Endothelial cell of umbilical vein (primary cell): Measurements from ENCODE around the gene VWA5B2. TPM values are rescaled to one million over a fixed set of nuclear protein-coding genes. Genes with fewer than 3 reads are reported as not detected.

Source experiments
- BruUV-seq: library from RNA; stranded (reverse); fragments of 400-500 nt; replicated peaks from 2 replicates; lab custom pipeline; 2021; lab: Mats Ljungman, UMichigan
- CTCF ChIA-PET: fragments of 300-600, 350-600 bp; sonication (Branson Sonifier 250); formaldehyde crosslinking; loops from one replicate; lab custom pipeline; 2021; ENCODE audit warnings: antibody characterized with exemption, inconsistent platforms; lab: Charles Lee
- POLR2A ChIA-PET: fragments of 300-600, 350-600 bp; sonication (Branson Sonifier 250); formaldehyde crosslinking; loops from one replicate; lab custom pipeline; 2021; ENCODE audit warnings: antibody characterized with exemption, inconsistent platforms; lab: Charles Lee
- DNase-seq: peaks from one replicate; pipeline ENCODE4 v3.0.0-alpha.2; 2011; ENCODE audit warnings: low read depth, low spot score
- FAIRE-seq: peaks from 2 replicates; lab custom pipeline; 2011; peaks lifted over from hg19 to GRCh38; lab: Jason Lieb, UNC
- H2AFZ ChIP-seq: 2 replicates; pipeline ENCODE4 v1.6.0; 2012; ENCODE audit warnings: low read depth, low read length, control low read depth, inconsistent platforms
- H3K27ac ChIP-seq: 2 replicates; pipeline ENCODE4 v1.5.1; 2011; ENCODE audit warnings: low read depth, mild to moderate bottlenecking, control low read depth, low read length, moderate library complexity; ENCODE audit not compliant: insufficient read depth
- H3K27me3 ChIP-seq, 2 experiments: 2 replicates each; pipeline versions ENCODE4 v1.6.0 to v1.6.1; 2011; ENCODE audit warnings: low read length in 2 of 2, mixed read lengths in 1 of 2; ENCODE audit not compliant: control insufficient read depth in 2 of 2, insufficient read depth in 2 of 2
- H3K36me3 ChIP-seq, 2 experiments: 2 replicates in 1 of 2; 3 replicates in 1 of 2; pipeline ENCODE4 v1.5.1; 2011; ENCODE audit warnings: low read length in 2 of 2, mild to moderate bottlenecking in 1 of 2, moderate library complexity in 1 of 2; ENCODE audit not compliant: control insufficient read depth in 2 of 2, insufficient read depth in 2 of 2; ENCODE audit errors: extremely low read depth in 1 of 2
- H3K4me1 ChIP-seq: 3 replicates; pipeline ENCODE4 v1.5.1; 2011; ENCODE audit warnings: mild to moderate bottlenecking, low read length; ENCODE audit not compliant: control insufficient read depth, insufficient read depth; ENCODE audit errors: extremely low read depth
- H3K4me2 ChIP-seq: 2 replicates; pipeline ENCODE4 v1.6.1; 2011; ENCODE audit warnings: low read length, control low read depth, mixed read lengths; ENCODE audit not compliant: insufficient read depth
- H3K4me3 ChIP-seq, 3 experiments: fragments of 200-600 bp in 1 of 3; sonication (generic), shearing (Covaris generic) in 1 of 3; replicated peaks in 1 of 3; 2 replicates each; pipeline ENCODE4 v1.5.1; 2011 to 2016; ENCODE audit warnings: control low read depth in 3 of 3, low read length in 3 of 3, mild to moderate bottlenecking in 2 of 3, inconsistent platforms in 1 of 3, low read depth in 1 of 3, moderate library complexity in 1 of 3; ENCODE audit not compliant: insufficient read depth in 1 of 3
- H3K79me2 ChIP-seq: 2 replicates; pipeline ENCODE4 v1.6.0; 2012; ENCODE audit warnings: low read length, inconsistent platforms; ENCODE audit not compliant: control insufficient read depth, insufficient read depth
- H3K9ac ChIP-seq: replicated peaks from 2 replicates; pipeline ENCODE3; 2011; ENCODE audit warnings: low read length, control low read depth; ENCODE audit not compliant: insufficient read depth; ENCODE audit errors: extremely low read depth
- H3K9me1 ChIP-seq: replicated peaks from 3 replicates; pipeline ENCODE4 v1.6.0; 2011; ENCODE audit warnings: mild to moderate bottlenecking, low read length; ENCODE audit not compliant: control insufficient read depth, insufficient read depth; ENCODE audit errors: extremely low read depth
- H3K9me3 ChIP-seq: replicated peaks from 2 replicates; pipeline ENCODE4 v1.5.1; 2012; ENCODE audit warnings: low read length, inconsistent platforms; ENCODE audit not compliant: control insufficient read depth, insufficient read depth
- H4K20me1 ChIP-seq: replicated peaks from 2 replicates; pipeline ENCODE3; 2011; ENCODE audit warnings: mild to moderate bottlenecking, low read length; ENCODE audit not compliant: control insufficient read depth, insufficient read depth; ENCODE audit errors: extremely low read depth
- CTCF ChIP-seq, 2 donors: IDR thresholded peaks; 1 replicate in 1 of 2; 2 replicates in 1 of 2; pipeline ENCODE4 v1.5.1; 2011; ENCODE audit warnings: low read length in 2 of 2, mild to moderate bottlenecking in 2 of 2, moderate library complexity in 2 of 2, control low read depth in 1 of 2, inconsistent platforms in 1 of 2, low read depth in 1 of 2; ENCODE audit not compliant: insufficient read depth in 1 of 2; ENCODE audit errors: extremely low read depth in 1 of 2
- EZH2 ChIP-seq: IDR thresholded peaks from 2 replicates; pipeline ENCODE4 v1.6.1; 2012; ENCODE audit warnings: borderline replicate concordance, low read depth, mild to moderate bottlenecking, moderate library complexity, low read length, inconsistent platforms; ENCODE audit not compliant: severe bottlenecking
- GATA2 ChIP-seq: IDR thresholded peaks from 2 replicates; pipeline ENCODE4 v1.7.0; 2011; ENCODE audit warnings: low read depth, mild to moderate bottlenecking, moderate library complexity, mixed read lengths, low read length; ENCODE audit not compliant: insufficient read length, insufficient read depth
- JUN ChIP-seq: IDR thresholded peaks from 2 replicates; pipeline ENCODE4 v1.6.1; 2011; ENCODE audit warnings: borderline replicate concordance, low read depth; ENCODE audit not compliant: insufficient read length, insufficient read depth
- MAX ChIP-seq: IDR thresholded peaks from 2 replicates; pipeline ENCODE4 v1.6.1; 2011; ENCODE audit not compliant: insufficient read depth, insufficient read length
- POLR2AphosphoS5 ChIP-seq: IDR thresholded peaks from 2 replicates; pipeline ENCODE4 v1.6.1; 2012; ENCODE audit warnings: low read depth, mild to moderate bottlenecking, control low read depth, low read length, moderate library complexity; ENCODE audit not compliant: insufficient read depth
- dilution Hi-C: fragments of 300-500 bp; cut with MboI; formaldehyde crosslinking; loops from one replicate; pipeline ENCODE4 v1.15.0; 2019; ENCODE audit warnings: low sequenced_read_pairs; ENCODE audit not compliant: extremely low pct_ligation_motif_present
- intact Hi-C: fragments of 100-400 bp; cut with micrococcal nuclease; formaldehyde crosslinking; loops from one replicate; pipeline ENCODE4 v1.10.0; 2022
- polyA plus RNA-seq, 4 experiments: library from polyadenylated mRNA; depleted of rRNA in 3 of 4; stranded (reverse) in 3 of 4; unstranded in 1 of 4; fragments of >200 nt; gene quantifications; 2 replicates each; pipeline versions ENCODE4 v1.2.1 to v1.2.3, GENCODE V29; 2011 to 2012; ENCODE audit warnings: missing spikeins in 1 of 4
- total RNA-seq: library from RNA; stranded (reverse); gene quantifications from 2 replicates; pipeline ENCODE4 v1.2.3, GENCODE V29; 2021

Gene VWA5B2
- total and polyA plus RNA-seq, 2 donors (not counting 3 experiments of a cell fraction or from before 2014, with no cell fraction given), result 0.03 TPM; not detected in 1

GRCh38 chr3:184189421-184189820 is 40.0 kb upstream of the VWA5B2 start:
- dilution Hi-C loops (no loop called here), intact Hi-C loops (loop anchor here (5.0 kb wide), 1 partner anchor 38 kb away; the partner anchor contains the start of gene VWA5B2)
- Histone ChIP-seq H3K4me1 (peaks cover 14% of the 10 kb centered on the region), H3K27me3 (no peaks in the 10 kb centered on the region), H3K9me1 (no peaks in the 10 kb centered on the region), H3K4me2 (no peak overlapping the region), H3K36me3 (peaks cover 10 to 46% of the 10 kb centered on the region in 2 experiments), H3K9me3 (no peaks in the 10 kb centered on the region), H3K9ac (no peak overlapping the region), H3K79me2 (peaks cover 25% of the 10 kb centered on the region), H4K20me1 (no peaks in the 10 kb centered on the region), H3K4me3 (no peak overlapping the region), H2AFZ (no peak overlapping the region), H3K27ac (no peak overlapping the region)
- CTCF ChIA-PET, result no interaction called here
- FAIRE-seq (no peak), DNase-seq (no peak)
- no TSS peak for BruUV-seq
- TF ChIP-seq MAX (no peak), CTCF (IDR thresholded peaks at IDR 0.05; ENCODE audit: extremely low read depth in 1 of 2, insufficient read depth in 1 of 2, low read depth in 1 of 2, low read length in 2 of 2) (no peak), POLR2AphosphoS5 (no peak), GATA2 (no peak), JUN (no peak), EZH2 (no peak)
- POLR2A ChIA-PET, result no interaction called here
